ENCODE measurements around the gene TWIST2. TPM values are rescaled to one million over a fixed set of nuclear protein-coding genes. Genes with fewer than 3 reads are reported as not detected.

TWIST2 gene
- polyA plus RNA-seq, 1 donor from 2014 or later: not detected

DNA sequence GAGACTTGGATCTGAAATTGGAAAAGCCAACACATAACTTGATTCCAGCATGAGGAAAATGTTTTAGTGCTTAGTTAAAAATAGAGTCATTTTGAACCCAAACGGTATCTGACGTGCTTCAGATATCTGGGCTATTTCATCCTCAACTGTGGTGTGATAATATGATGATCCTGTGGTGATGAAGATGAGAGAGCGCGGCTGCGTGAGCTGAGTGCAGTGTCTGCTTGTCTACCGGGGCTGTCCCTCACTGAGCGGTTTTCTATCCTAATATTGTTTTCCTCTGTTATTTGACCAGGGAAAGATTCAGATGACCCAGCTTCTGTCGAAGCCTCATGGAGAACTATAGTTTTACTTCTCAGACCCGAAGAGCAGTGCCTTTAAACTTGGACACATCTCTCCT lies 5.8 kb downstream of the TWIST2 start:
- Histone ChIP-seq H3F3A (ENCODE audit: insufficient read depth, low read length, poor library complexity, severe bottlenecking) (no peaks in the 10 kb centered on the region), H3K27me3 (ENCODE audit: insufficient read depth, low read depth, low read length) (peaks cover 35% of the 10 kb centered on the region), H3K4me3 (ENCODE audit: low read length) (no peak overlapping the region), H3K27ac (ENCODE audit: low read length) (no peak overlapping the region), H3K9ac (ENCODE audit: low read length) (no peak overlapping the region), H3K9me3 (ENCODE audit: low read length) (no peaks in the 10 kb centered on the region), H3K79me2 (replicated peaks; ENCODE audit: insufficient read depth, low read length) (no peaks in the 10 kb centered on the region), H3K36me3 (ENCODE audit: insufficient read depth, low read length) (no peaks in the 10 kb centered on the region), H3K4me2 (ENCODE audit: low read length) (no peak overlapping the region), H4K20me1 (ENCODE audit: insufficient read depth) (no peaks in the 10 kb centered on the region), H2AFZ (ENCODE audit: low read depth, low read length) (no peak overlapping the region), H3K9me2 (ENCODE audit: insufficient read depth, low read length) (no peaks in the 10 kb centered on the region)
- TF ChIP-seq POLR2AphosphoS5 (IDR thresholded peaks at IDR 0.05) (no peak), EP300 (conservative IDR thresholded peaks at IDR 0.05; ENCODE audit: poor library complexity, severe bottlenecking) (no peak), RAD21 (conservative IDR thresholded peaks at IDR 0.05) (no peak), CTCF (IDR thresholded peaks at IDR 0.05; ENCODE audit: poor library complexity, severe bottlenecking) (no peak), MXI1 (conservative IDR thresholded peaks at IDR 0.05; ENCODE audit: poor library complexity, severe bottlenecking) (no peak), SMC3 (conservative IDR thresholded peaks at IDR 0.05; ENCODE audit: poor library complexity) (no peak), EZH2 (IDR thresholded peaks at IDR 0.05; ENCODE audit: borderline replicate concordance, insufficient read depth, low read length, poor library complexity, severe bottlenecking) (no peak), TAF1 (IDR thresholded peaks at IDR 0.05; ENCODE audit: low read depth) (no peak)
- TF ChIP-seq, protein P1, sequence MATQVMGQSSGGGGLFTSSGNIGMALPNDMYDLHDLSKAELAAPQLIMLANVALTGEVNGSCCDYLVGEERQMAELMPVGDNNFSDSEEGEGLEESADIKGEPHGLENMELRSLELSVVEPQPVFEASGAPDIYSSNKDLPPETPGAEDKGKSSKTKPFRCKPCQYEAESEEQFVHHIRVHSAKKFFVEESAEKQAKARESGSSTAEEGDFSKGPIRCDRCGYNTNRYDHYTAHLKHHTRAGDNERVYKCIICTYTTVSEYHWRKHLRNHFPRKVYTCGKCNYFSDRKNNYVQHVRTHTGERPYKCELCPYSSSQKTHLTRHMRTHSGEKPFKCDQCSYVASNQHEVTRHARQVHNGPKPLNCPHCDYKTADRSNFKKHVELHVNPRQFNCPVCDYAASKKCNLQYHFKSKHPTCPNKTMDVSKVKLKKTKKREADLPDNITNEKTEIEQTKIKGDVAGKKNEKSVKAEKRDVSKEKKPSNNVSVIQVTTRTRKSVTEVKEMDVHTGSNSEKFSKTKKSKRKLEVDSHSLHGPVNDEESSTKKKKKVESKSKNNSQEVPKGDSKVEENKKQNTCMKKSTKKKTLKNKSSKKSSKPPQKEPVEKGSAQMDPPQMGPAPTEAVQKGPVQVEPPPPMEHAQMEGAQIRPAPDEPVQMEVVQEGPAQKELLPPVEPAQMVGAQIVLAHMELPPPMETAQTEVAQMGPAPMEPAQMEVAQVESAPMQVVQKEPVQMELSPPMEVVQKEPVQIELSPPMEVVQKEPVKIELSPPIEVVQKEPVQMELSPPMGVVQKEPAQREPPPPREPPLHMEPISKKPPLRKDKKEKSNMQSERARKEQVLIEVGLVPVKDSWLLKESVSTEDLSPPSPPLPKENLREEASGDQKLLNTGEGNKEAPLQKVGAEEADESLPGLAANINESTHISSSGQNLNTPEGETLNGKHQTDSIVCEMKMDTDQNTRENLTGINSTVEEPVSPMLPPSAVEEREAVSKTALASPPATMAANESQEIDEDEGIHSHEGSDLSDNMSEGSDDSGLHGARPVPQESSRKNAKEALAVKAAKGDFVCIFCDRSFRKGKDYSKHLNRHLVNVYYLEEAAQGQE (IDR thresholded peaks at IDR 0.05; ENCODE audit: borderline replicate concordance): no peak

DNA sequence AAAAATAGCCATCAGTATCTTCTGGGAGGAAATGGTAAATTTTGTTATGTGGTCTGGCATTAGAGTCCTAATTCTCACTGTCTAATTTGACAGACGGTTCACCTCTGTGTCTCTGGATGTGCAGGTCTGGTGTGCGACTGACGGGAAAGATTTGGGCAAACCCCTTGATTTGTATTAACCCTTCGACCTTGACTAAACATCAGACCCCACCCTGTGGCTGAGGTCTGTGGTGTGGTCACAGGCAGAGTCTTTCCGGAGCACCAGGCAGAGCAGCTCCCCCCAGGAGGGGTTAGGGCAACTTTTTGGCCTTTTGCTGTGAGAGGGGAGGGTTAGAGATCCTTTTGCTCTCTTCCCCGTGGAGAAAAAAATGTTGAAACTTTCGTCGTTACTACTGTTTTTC lies 6.4 kb downstream of the TWIST2 start:
- H3K9me3 ChIP-seq (ENCODE audit: low read length): no peaks in the 10 kb centered on the region
- peaks cover 30% of the 10 kb centered on the region for H3K27me3 ChIP-seq (ENCODE audit: insufficient read depth, low read depth, low read length)
- H3K9ac ChIP-seq (ENCODE audit: low read length): no peak overlapping the region
- H3K4me3 ChIP-seq (ENCODE audit: low read length): no peak overlapping the region
- H3K27ac ChIP-seq (ENCODE audit: low read length): no peak overlapping the region
- TF ChIP-seq EP300 (conservative IDR thresholded peaks at IDR 0.05; ENCODE audit: poor library complexity, severe bottlenecking): no peak
- TF ChIP-seq, protein P1 (IDR thresholded peaks at IDR 0.05; ENCODE audit: borderline replicate concordance): no peak
- no peak for TF ChIP-seq MXI1 (conservative IDR thresholded peaks at IDR 0.05; ENCODE audit: poor library complexity, severe bottlenecking)
- no peak for TF ChIP-seq TAF1 (IDR thresholded peaks at IDR 0.05; ENCODE audit: low read depth)
- no peaks in the 10 kb centered on the region for H3K36me3 ChIP-seq (ENCODE audit: insufficient read depth, low read length)
- H4K20me1 ChIP-seq (ENCODE audit: insufficient read depth): no peaks in the 10 kb centered on the region
- H3K4me2 ChIP-seq (ENCODE audit: low read length): no peak overlapping the region
- H3K79me2 ChIP-seq (replicated peaks; ENCODE audit: insufficient read depth, low read length): no peaks in the 10 kb centered on the region
- H3F3A ChIP-seq (ENCODE audit: insufficient read depth, low read length, poor library complexity, severe bottlenecking): no peaks in the 10 kb centered on the region
- no peaks in the 10 kb centered on the region for H3K9me2 ChIP-seq (ENCODE audit: insufficient read depth, low read length)
- H2AFZ ChIP-seq (ENCODE audit: low read depth, low read length): no peak overlapping the region

Data from neural cell (in vitro differentiated cells).